ENCODE data around the gene KDM3A. TPM values are rescaled to one million over a fixed set of nuclear protein-coding genes. Genes with fewer than 3 reads are reported as not detected.

Gene KDM3A
- total RNA-seq, 1 experiment from 2014 or later, result 52.6 TPM

DNA sequence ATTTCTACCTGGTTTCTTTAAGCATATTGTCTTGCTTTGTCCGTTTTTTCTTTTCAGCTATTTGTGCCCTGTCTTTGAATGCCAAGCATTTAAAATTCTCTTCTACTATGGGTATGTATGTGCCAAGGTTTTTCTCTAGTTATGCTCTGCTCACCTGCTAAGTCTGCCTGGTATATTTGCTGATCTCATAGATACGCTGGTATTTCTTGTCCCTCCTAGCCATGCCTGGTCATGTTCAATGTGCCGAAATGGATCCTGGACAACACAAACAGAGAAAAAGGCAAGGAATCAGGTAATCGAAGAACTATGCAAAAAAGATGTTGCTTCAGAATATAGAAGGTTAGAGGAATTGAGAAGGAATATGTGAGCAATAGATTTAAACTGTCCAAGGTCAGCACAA, 14.9 kb upstream of the KDM3A start:
- H3K9me2 ChIP-seq (ENCODE audit: insufficient read depth), result no peaks in the 10 kb centered on the region
- BruUV-seq (replicated peaks), result no TSS peak
- ATAC-seq (no peak), DNase-seq (ENCODE audit: low read depth, low spot score) (no peak)
- POLR2A ChIA-PET, result no interaction called here
- no peak for TF ChIP-seq SIN3A (IDR thresholded peaks at IDR 0.05; ENCODE audit: low read depth)
- H3K36me3 ChIP-seq (ENCODE audit: control insufficient read depth in 1 of 2, insufficient read depth in 2 of 2, low read length in 2 of 2), result no peaks in the 10 kb centered on the region
- H3K27me3 ChIP-seq (ENCODE audit: insufficient read depth, low read length), result no peaks in the 10 kb centered on the region
- RAD21 ChIA-PET (ENCODE audit: low non-redundant PET in 1 of 2, low total read pairs in 2 of 2, uncharacterized antibody in 2 of 2, unreplicated experiment in 2 of 2), result no interaction called here
- CTCF ChIA-PET, result no interaction called here
- H3K4me2 ChIP-seq (ENCODE audit: low read length), result no peak overlapping the region
- intact Hi-C loops (cut with micrococcal nuclease), result no loop called here
- no peaks in the 10 kb centered on the region for H4K20me1 ChIP-seq (ENCODE audit: insufficient read depth)
- H3K4me3 ChIP-seq (replicated peaks in 1 of 2; ENCODE audit: low read depth in 1 of 2, low read length in 2 of 2), result no peak overlapping the region
- 0 out of 4 replicates have a peak, but pooled peaks cover 0 to 5% of the 10 kb centered on the region in 2 experiments for H3K9me3 ChIP-seq (ENCODE audit: control insufficient read depth in 1 of 2, insufficient read depth in 1 of 2, low read depth in 1 of 2, low read length in 2 of 2)
- H3K79me2 ChIP-seq (ENCODE audit: insufficient read depth, low read length), result no peaks in the 10 kb centered on the region
- H3K27ac ChIP-seq (ENCODE audit: low read depth, low read length), result no peak overlapping the region
- no peak overlapping the region for H2AFZ ChIP-seq (ENCODE audit: low read depth, low read length, poor library complexity, severe bottlenecking)
- no peaks in the 10 kb centered on the region for H3K4me1 ChIP-seq (ENCODE audit: control insufficient read depth in 1 of 2, insufficient read depth in 2 of 2, low read length in 2 of 2)
- H3K9ac ChIP-seq (ENCODE audit: low read length), result no peak overlapping the region

DNA sequence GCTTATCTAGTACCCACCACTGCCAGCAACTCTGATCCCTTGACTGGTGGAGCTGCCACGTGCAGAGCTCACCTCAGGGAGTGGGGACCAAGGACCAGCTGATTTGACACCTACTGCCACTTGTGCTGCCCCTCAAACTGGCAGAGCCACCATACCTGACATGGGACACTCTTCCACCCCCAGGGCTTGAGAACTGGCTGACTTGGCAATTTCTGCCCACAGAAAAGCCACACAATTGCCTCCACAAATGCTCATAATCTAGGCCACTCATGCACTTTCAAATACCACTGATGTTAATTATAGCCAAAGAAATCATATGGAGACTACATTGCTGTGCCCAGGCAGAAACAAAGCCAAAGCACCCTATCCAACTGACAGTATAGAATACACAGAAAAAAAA, 11.8 kb upstream of the KDM3A start:
- Histone ChIP-seq H3K79me2 (ENCODE audit: insufficient read depth, low read length) (no peaks in the 10 kb centered on the region), H3K27me3 (ENCODE audit: insufficient read depth, low read length) (no peaks in the 10 kb centered on the region), H3K9me3 (ENCODE audit: control insufficient read depth in 1 of 2, insufficient read depth in 1 of 2, low read depth in 1 of 2, low read length in 2 of 2) (0 out of 4 replicates have a peak, but pooled peaks cover 0 to 5% of the 10 kb centered on the region in 2 experiments), H3K27ac (ENCODE audit: low read depth, low read length) (no peak overlapping the region), H3K9me2 (ENCODE audit: insufficient read depth) (no peaks in the 10 kb centered on the region; the same call in 1 of the 2 replicates), H2AFZ (ENCODE audit: low read depth, low read length, poor library complexity, severe bottlenecking) (no peak overlapping the region), H3K4me2 (ENCODE audit: low read length) (no peak overlapping the region), H3K9ac (ENCODE audit: low read length) (no peak overlapping the region), H3K4me3 (replicated peaks in 1 of 2; ENCODE audit: low read depth in 1 of 2, low read length in 2 of 2) (no peak overlapping the region), H4K20me1 (ENCODE audit: insufficient read depth) (no peaks in the 10 kb centered on the region), H3K36me3 (ENCODE audit: control insufficient read depth in 1 of 2, insufficient read depth in 2 of 2, low read length in 2 of 2) (no peaks in the 10 kb centered on the region), H3K4me1 (ENCODE audit: control insufficient read depth in 1 of 2, insufficient read depth in 2 of 2, low read length in 2 of 2) (no peaks in the 10 kb centered on the region)
- RAD21 ChIA-PET (ENCODE audit: low non-redundant PET in 1 of 2, low total read pairs in 2 of 2, uncharacterized antibody in 2 of 2, unreplicated experiment in 2 of 2), result no interaction called here
- no TSS peak for BruUV-seq (replicated peaks)
- POLR2A ChIA-PET, result no interaction called here
- CTCF ChIA-PET, result no interaction called here
- intact Hi-C loops (cut with micrococcal nuclease), result no loop called here
- DNase-seq (ENCODE audit: low read depth, low spot score) (no peak), ATAC-seq (no peak)
- TF ChIP-seq CEBPB (IDR thresholded peaks at IDR 0.05; ENCODE audit: low read depth) (no peak), YY1 (IDR thresholded peaks at IDR 0.05; ENCODE audit: extremely low read depth, insufficient replicate concordance, low read depth, low read length) (no peak), EZH2phosphoT487 (IDR thresholded peaks at IDR 0.05; ENCODE audit: borderline replicate concordance) (no peak), ZNF274 (IDR thresholded peaks at IDR 0.05; ENCODE audit: low read depth, low read length) (no peak), SIN3A (IDR thresholded peaks at IDR 0.05; ENCODE audit: low read depth) (no peak), ELF1 (IDR thresholded peaks at IDR 0.05; ENCODE audit: borderline replicate concordance, low read depth) (no peak), FOSL1 (IDR thresholded peaks at IDR 0.05; ENCODE audit: low read depth) (no peak), SP1 (IDR thresholded peaks at IDR 0.05; ENCODE audit: low read depth) (no peak), RAD21 (IDR thresholded peaks at IDR 0.05; ENCODE audit: low read depth) (no peak), TCF7L2 (IDR thresholded peaks at IDR 0.05; ENCODE audit: borderline replicate concordance, extremely low read depth, insufficient read depth, insufficient read length) (no peak), POLR2A (IDR thresholded peaks at IDR 0.05; ENCODE audit: borderline replicate concordance, extremely low read depth, insufficient read depth, insufficient read length) (no peak)
- TF ChIP-seq, protein P1, sequence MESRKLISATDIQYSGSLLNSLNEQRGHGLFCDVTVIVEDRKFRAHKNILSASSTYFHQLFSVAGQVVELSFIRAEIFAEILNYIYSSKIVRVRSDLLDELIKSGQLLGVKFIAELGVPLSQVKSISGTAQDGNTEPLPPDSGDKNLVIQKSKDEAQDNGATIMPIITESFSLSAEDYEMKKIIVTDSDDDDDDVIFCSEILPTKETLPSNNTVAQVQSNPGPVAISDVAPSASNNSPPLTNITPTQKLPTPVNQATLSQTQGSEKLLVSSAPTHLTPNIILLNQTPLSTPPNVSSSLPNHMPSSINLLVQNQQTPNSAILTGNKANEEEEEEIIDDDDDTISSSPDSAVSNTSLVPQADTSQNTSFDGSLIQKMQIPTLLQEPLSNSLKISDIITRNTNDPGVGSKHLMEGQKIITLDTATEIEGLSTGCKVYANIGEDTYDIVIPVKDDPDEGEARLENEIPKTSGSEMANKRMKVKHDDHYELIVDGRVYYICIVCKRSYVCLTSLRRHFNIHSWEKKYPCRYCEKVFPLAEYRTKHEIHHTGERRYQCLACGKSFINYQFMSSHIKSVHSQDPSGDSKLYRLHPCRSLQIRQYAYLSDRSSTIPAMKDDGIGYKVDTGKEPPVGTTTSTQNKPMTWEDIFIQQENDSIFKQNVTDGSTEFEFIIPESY (IDR thresholded peaks at IDR 0.05; ENCODE audit: extremely low read depth, insufficient replicate concordance, low read length), result no peak
- TF ChIP-seq, protein P2, sequence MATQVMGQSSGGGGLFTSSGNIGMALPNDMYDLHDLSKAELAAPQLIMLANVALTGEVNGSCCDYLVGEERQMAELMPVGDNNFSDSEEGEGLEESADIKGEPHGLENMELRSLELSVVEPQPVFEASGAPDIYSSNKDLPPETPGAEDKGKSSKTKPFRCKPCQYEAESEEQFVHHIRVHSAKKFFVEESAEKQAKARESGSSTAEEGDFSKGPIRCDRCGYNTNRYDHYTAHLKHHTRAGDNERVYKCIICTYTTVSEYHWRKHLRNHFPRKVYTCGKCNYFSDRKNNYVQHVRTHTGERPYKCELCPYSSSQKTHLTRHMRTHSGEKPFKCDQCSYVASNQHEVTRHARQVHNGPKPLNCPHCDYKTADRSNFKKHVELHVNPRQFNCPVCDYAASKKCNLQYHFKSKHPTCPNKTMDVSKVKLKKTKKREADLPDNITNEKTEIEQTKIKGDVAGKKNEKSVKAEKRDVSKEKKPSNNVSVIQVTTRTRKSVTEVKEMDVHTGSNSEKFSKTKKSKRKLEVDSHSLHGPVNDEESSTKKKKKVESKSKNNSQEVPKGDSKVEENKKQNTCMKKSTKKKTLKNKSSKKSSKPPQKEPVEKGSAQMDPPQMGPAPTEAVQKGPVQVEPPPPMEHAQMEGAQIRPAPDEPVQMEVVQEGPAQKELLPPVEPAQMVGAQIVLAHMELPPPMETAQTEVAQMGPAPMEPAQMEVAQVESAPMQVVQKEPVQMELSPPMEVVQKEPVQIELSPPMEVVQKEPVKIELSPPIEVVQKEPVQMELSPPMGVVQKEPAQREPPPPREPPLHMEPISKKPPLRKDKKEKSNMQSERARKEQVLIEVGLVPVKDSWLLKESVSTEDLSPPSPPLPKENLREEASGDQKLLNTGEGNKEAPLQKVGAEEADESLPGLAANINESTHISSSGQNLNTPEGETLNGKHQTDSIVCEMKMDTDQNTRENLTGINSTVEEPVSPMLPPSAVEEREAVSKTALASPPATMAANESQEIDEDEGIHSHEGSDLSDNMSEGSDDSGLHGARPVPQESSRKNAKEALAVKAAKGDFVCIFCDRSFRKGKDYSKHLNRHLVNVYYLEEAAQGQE (IDR thresholded peaks at IDR 0.05; ENCODE audit: low read depth), result no peak
